ENCODE results near the gene SLC25A38.
"Not testable (repeated sequence)": the region's sequence is repeated elsewhere in the genome, so short reads cannot be mapped to it uniquely, and the experiment has no call there.

GRCh38 chr3:39418556-39419225 lies 35.5 kb downstream of the SLC25A38 start:
- TF ChIP-seq, protein P1, sequence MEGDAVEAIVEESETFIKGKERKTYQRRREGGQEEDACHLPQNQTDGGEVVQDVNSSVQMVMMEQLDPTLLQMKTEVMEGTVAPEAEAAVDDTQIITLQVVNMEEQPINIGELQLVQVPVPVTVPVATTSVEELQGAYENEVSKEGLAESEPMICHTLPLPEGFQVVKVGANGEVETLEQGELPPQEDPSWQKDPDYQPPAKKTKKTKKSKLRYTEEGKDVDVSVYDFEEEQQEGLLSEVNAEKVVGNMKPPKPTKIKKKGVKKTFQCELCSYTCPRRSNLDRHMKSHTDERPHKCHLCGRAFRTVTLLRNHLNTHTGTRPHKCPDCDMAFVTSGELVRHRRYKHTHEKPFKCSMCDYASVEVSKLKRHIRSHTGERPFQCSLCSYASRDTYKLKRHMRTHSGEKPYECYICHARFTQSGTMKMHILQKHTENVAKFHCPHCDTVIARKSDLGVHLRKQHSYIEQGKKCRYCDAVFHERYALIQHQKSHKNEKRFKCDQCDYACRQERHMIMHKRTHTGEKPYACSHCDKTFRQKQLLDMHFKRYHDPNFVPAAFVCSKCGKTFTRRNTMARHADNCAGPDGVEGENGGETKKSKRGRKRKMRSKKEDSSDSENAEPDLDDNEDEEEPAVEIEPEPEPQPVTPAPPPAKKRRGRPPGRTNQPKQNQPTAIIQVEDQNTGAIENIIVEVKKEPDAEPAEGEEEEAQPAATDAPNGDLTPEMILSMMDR (IDR thresholded peaks at IDR 0.05): not testable (repeated sequence)
- TF ChIP-seq POLR2A (IDR thresholded peaks at IDR 0.05): not testable (repeated sequence)
